HCT116 (cell line): ENCODE data around the gene TARS1. TPM values are rescaled to one million over a fixed set of nuclear protein-coding genes. Genes with fewer than 3 reads are reported as not detected.

Experiments
- ATAC-seq: fragments of 200-7000 bp; cut with Tn5 transposase; 2 replicates; pipeline ENCODE4 v1.9.1; 2020; ENCODE audit warnings: mild to moderate bottlenecking, moderate library complexity
- BruUV-seq: library from RNA; stranded (reverse); fragments of 400-500 nt; replicated peaks from 2 replicates; lab custom pipeline; 2021; lab: Mats Ljungman, UMichigan
- CTCF ChIA-PET: fragments of 300-600 bp; sonication (Branson Sonifier 250); formaldehyde crosslinking; loops from one replicate; lab custom pipeline; 2021; ENCODE audit warnings: antibody characterized with exemption; lab: Charles Lee
- POLR2A ChIA-PET: fragments of 300-600, 350-600 bp; sonication (Branson Sonifier 250); formaldehyde crosslinking; loops from one replicate; lab custom pipeline; 2021; ENCODE audit warnings: antibody characterized with exemption; lab: Charles Lee
- RAD21 ChIA-PET, 2 experiments: fragments of 300-600 bp; sonication (Branson Sonifier 250); formaldehyde crosslinking; loops; one replicate each; lab custom pipeline; 2023; ENCODE audit warnings: low total read pairs in 2 of 2; ENCODE audit not compliant: uncharacterized antibody in 2 of 2, unreplicated experiment in 2 of 2, low non-redundant PET in 1 of 2; lab: Charles Lee
- DNase-seq: peaks from one replicate; pipeline ENCODE4 v3.0.0-alpha.2; 2010; ENCODE audit warnings: low read depth, low spot score
- H2AFZ ChIP-seq: fragments of 200-600 bp; shearing (Covaris generic), sonication (generic); 2 replicates; pipeline ENCODE4 v1.6.1; 2017; ENCODE audit warnings: low read depth, mixed run types, mixed read lengths, antibody characterized with exemption, low read length; ENCODE audit not compliant: poor library complexity, severe bottlenecking
- H3K27ac ChIP-seq: 2 replicates; pipeline ENCODE4 v1.5.1; 2012; ENCODE audit warnings: low read depth, low read length
- H3K27me3 ChIP-seq: fragments of 200-600 bp; sonication (generic); 2 replicates; pipeline ENCODE4 v1.6.1; 2016; ENCODE audit warnings: mixed run types, low read length, mixed read lengths; ENCODE audit not compliant: insufficient read depth
- H3K36me3 ChIP-seq, 2 experiments: fragments of 200-500 bp in 1 of 2; fragments of 200-600 bp in 1 of 2; sonication (Bioruptor generic) in 1 of 2; sonication (generic) in 1 of 2; 2 replicates each; pipeline versions ENCODE4 v1.5.1 to v1.6.1; 2014 to 2016; ENCODE audit warnings: low read length in 2 of 2, inconsistent platforms in 1 of 2, mixed read lengths in 1 of 2, mixed run types in 1 of 2; ENCODE audit not compliant: insufficient read depth in 2 of 2, control insufficient read depth in 1 of 2
- H3K4me1 ChIP-seq, 2 experiments: fragments of 200-600 bp in 1 of 2; sonication (generic) in 1 of 2; 2 replicates each; pipeline versions ENCODE4 v1.5.1 to v1.6.1; 2012 to 2017; ENCODE audit warnings: low read length in 2 of 2, inconsistent platforms in 1 of 2, mild to moderate bottlenecking in 1 of 2, mixed read lengths in 1 of 2, mixed run types in 1 of 2, moderate library complexity in 1 of 2; ENCODE audit not compliant: insufficient read depth in 2 of 2, control insufficient read depth in 1 of 2
- H3K4me2 ChIP-seq: fragments of 200-600 bp; sonication (generic); 2 replicates; pipeline ENCODE4 v1.6.1; 2017; ENCODE audit warnings: mixed run types, low read length, mixed read lengths
- H3K4me3 ChIP-seq, 2 experiments: fragments of 200-600 bp in 1 of 2; sonication (generic) in 1 of 2; replicated peaks in 1 of 2; 2 replicates each; pipeline ENCODE4 v1.5.1; 2011 to 2016; ENCODE audit warnings: low read length in 2 of 2, control low read depth in 1 of 2, low read depth in 1 of 2, mild to moderate bottlenecking in 1 of 2, mixed read lengths in 1 of 2, mixed run types in 1 of 2
- H3K79me2 ChIP-seq: fragments of 200-600 bp; sonication (generic); 2 replicates; pipeline ENCODE4 v1.6.1; 2017; ENCODE audit warnings: mild to moderate bottlenecking, mixed run types, low read length, moderate library complexity, mixed read lengths; ENCODE audit not compliant: insufficient read depth
- H3K9ac ChIP-seq: fragments of 200-600 bp; sonication (generic); 2 replicates; pipeline ENCODE4 v1.6.1; 2016; ENCODE audit warnings: low read length, mixed read lengths
- H3K9me2 ChIP-seq: fragments of 200-600 bp; sonication (generic), shearing (Covaris generic); 2 replicates; pipeline ENCODE4 v1.6.1; 2017; ENCODE audit warnings: mixed run types, mild to moderate bottlenecking, moderate library complexity; ENCODE audit not compliant: insufficient read depth
- H3K9me3 ChIP-seq, 2 experiments: fragments of 200-500 bp in 1 of 2; fragments of 200-600 bp in 1 of 2; sonication (Bioruptor generic) in 1 of 2; sonication (generic) in 1 of 2; 2 replicates each; pipeline ENCODE4 v1.6.1; 2014 to 2017; ENCODE audit warnings: low read length in 2 of 2, mixed read lengths in 2 of 2, inconsistent platforms in 1 of 2, low read depth in 1 of 2, mild to moderate bottlenecking in 1 of 2, mixed run types in 1 of 2, moderate library complexity in 1 of 2; ENCODE audit not compliant: control insufficient read depth in 1 of 2, insufficient read depth in 1 of 2
- H4K20me1 ChIP-seq: fragments of 200-600 bp; sonication (generic), shearing (Covaris generic); 2 replicates; pipeline ENCODE4 v1.6.1; 2017; ENCODE audit warnings: mixed run types, mild to moderate bottlenecking, moderate library complexity; ENCODE audit not compliant: insufficient read depth
- CBX3 ChIP-seq: IDR thresholded peaks from 2 replicates; pipeline ENCODE4 v1.6.1; 2012; ENCODE audit warnings: low read depth
- CEBPB ChIP-seq: IDR thresholded peaks from 2 replicates; pipeline ENCODE4 v1.6.1; 2012; ENCODE audit warnings: low read depth
- EGR1 ChIP-seq: IDR thresholded peaks from 2 replicates; pipeline ENCODE4 v1.6.1; 2012; ENCODE audit warnings: low read depth
- ELF1 ChIP-seq: IDR thresholded peaks from 2 replicates; pipeline ENCODE4 v1.6.1; 2012; ENCODE audit warnings: low read depth, borderline replicate concordance
- EZH2phosphoT487 ChIP-seq: fragments of 200-600 bp; IDR thresholded peaks from 2 replicates; pipeline ENCODE4 v1.6.1; 2018; ENCODE audit warnings: antibody characterized with exemption, borderline replicate concordance
- FOSL1 ChIP-seq: IDR thresholded peaks from 2 replicates; pipeline ENCODE4 v1.6.1; 2012; ENCODE audit warnings: low read depth
- MAX ChIP-seq: IDR thresholded peaks from 2 replicates; pipeline ENCODE4 v1.6.1; 2012
- POLR2A ChIP-seq: IDR thresholded peaks from 2 replicates; pipeline ENCODE4 v1.7.0; 2011; ENCODE audit warnings: borderline replicate concordance; ENCODE audit not compliant: insufficient read depth, insufficient read length; ENCODE audit errors: extremely low read depth
- POLR2AphosphoS5 ChIP-seq: IDR thresholded peaks from 2 replicates; pipeline ENCODE4 v1.6.1; 2011; ENCODE audit warnings: mild to moderate bottlenecking, low read depth, low read length, moderate library complexity
- RAD21 ChIP-seq: IDR thresholded peaks from 2 replicates; pipeline ENCODE4 v1.6.1; 2012; ENCODE audit warnings: low read depth, mild to moderate bottlenecking
- REST ChIP-seq: IDR thresholded peaks from 2 replicates; pipeline ENCODE4 v1.6.1; 2012; ENCODE audit warnings: low read depth
- SIN3A ChIP-seq: IDR thresholded peaks from 2 replicates; pipeline ENCODE4 v1.6.1; 2012; ENCODE audit warnings: low read depth
- SRF ChIP-seq: IDR thresholded peaks from 2 replicates; pipeline ENCODE4 v1.6.1; 2012; ENCODE audit warnings: low read depth
- TCF7L2 ChIP-seq: IDR thresholded peaks from 2 replicates; pipeline ENCODE4 v1.7.0; 2011; ENCODE audit warnings: borderline replicate concordance, inconsistent platforms; ENCODE audit not compliant: insufficient read depth, insufficient read length; ENCODE audit errors: extremely low read depth
- YY1 ChIP-seq: IDR thresholded peaks from 2 replicates; pipeline ENCODE4 v1.6.1; 2011; ENCODE audit warnings: low read length, low read depth, moderate library complexity, mild to moderate bottlenecking; ENCODE audit not compliant: insufficient replicate concordance; ENCODE audit errors: extremely low read depth
- ZFX ChIP-seq: fragments of 450-650 bp; IDR thresholded peaks from 2 replicates; pipeline ENCODE4 v1.6.1; 2017
- ZNF274 ChIP-seq: fragments of 200-500 bp; sonication (Bioruptor generic); IDR thresholded peaks from 2 replicates; pipeline ENCODE4 v1.6.1; 2014; ENCODE audit warnings: mild to moderate bottlenecking, low read depth, low read length, inconsistent platforms
- intact Hi-C: fragments of 100-400 bp; cut with micrococcal nuclease; formaldehyde crosslinking; loops from 2 replicates; pipeline ENCODE4 v1.10.0; 2022
- total RNA-seq: library from RNA; stranded (reverse); gene quantifications from one replicate; pipeline ENCODE4 v1.2.1, GENCODE V29; 2021; ENCODE audit not compliant: unreplicated experiment
- TF ChIP-seq, protein P1 (sequence below): IDR thresholded peaks from 2 replicates; pipeline ENCODE4 v1.6.1; 2012
- TF ChIP-seq, protein P2 (sequence below), 3 experiments: fragments of 200-600 bp in 1 of 3; sonication (generic) in 1 of 3; IDR thresholded peaks in 2 of 3; conservative IDR thresholded peaks in 1 of 3; 2 replicates each; pipeline ENCODE4 v1.5.1; 2012 to 2017; ENCODE audit warnings: low read depth in 2 of 3, low read length in 2 of 3, antibody characterized with exemption in 1 of 3, borderline replicate concordance in 1 of 3, control low read depth in 1 of 3, mild to moderate bottlenecking in 1 of 3, mixed read lengths in 1 of 3, mixed run types in 1 of 3, moderate library complexity in 1 of 3; ENCODE audit not compliant: insufficient read depth in 1 of 3
- TF ChIP-seq, protein P3 (sequence below): IDR thresholded peaks from 2 replicates; pipeline ENCODE4 v1.6.1; 2011; ENCODE audit warnings: mild to moderate bottlenecking, low read length, moderate library complexity; ENCODE audit not compliant: insufficient replicate concordance; ENCODE audit errors: extremely low read depth

Gene TARS1
- total RNA-seq, 1 experiment from 2014 or later = 291 TPM

- Histone ChIP-seq H3K4me2 (no peak overlapping the region), H3K27ac (no peak overlapping the region), H4K20me1 (no peaks in the 10 kb centered on the region), H3K79me2 (no peaks in the 10 kb centered on the region), H3K4me1 (no peaks in the 10 kb centered on the region), H3K9me3 (no peaks in the 10 kb centered on the region), H3K9ac (no peak overlapping the region), H3K9me2 (no peaks in the 10 kb centered on the region), H3K27me3 (no peaks in the 10 kb centered on the region), H3K36me3 (no peaks in the 10 kb centered on the region), H3K4me3 (no peak overlapping the region)
- no peak for ATAC-seq
- POLR2A ChIA-PET = no interaction called here
- intact Hi-C loops = loop anchor here (5.0 to 10.0 kb wide), 3 partner anchors 239 to 936 kb away; no protein-coding TSS in a partner anchor
- CTCF ChIA-PET = interaction anchor here (0.7 kb wide), 1 partner anchor 1188 kb away, joined by 3 read pairs; no protein-coding TSS in a partner anchor
- TF ChIP-seq ZNF274 (no peak), RAD21 (no peak), CEBPB (no peak), ELF1 (no peak), EZH2phosphoT487 (no peak), YY1 (no peak), MAX (no peak), SIN3A (no peak), TCF7L2 (no peak), ZFX (no peak), CBX3 (no peak), POLR2AphosphoS5 (no peak), REST (no peak), EGR1 (no peak), POLR2A (no peak), SRF (no peak), FOSL1 (no peak)
- TF ChIP-seq, protein P1, sequence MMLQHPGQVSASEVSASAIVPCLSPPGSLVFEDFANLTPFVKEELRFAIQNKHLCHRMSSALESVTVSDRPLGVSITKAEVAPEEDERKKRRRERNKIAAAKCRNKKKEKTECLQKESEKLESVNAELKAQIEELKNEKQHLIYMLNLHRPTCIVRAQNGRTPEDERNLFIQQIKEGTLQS = no peak
- TF ChIP-seq, protein P2, sequence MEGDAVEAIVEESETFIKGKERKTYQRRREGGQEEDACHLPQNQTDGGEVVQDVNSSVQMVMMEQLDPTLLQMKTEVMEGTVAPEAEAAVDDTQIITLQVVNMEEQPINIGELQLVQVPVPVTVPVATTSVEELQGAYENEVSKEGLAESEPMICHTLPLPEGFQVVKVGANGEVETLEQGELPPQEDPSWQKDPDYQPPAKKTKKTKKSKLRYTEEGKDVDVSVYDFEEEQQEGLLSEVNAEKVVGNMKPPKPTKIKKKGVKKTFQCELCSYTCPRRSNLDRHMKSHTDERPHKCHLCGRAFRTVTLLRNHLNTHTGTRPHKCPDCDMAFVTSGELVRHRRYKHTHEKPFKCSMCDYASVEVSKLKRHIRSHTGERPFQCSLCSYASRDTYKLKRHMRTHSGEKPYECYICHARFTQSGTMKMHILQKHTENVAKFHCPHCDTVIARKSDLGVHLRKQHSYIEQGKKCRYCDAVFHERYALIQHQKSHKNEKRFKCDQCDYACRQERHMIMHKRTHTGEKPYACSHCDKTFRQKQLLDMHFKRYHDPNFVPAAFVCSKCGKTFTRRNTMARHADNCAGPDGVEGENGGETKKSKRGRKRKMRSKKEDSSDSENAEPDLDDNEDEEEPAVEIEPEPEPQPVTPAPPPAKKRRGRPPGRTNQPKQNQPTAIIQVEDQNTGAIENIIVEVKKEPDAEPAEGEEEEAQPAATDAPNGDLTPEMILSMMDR (IDR thresholded peaks at IDR 0.05 in 2 of 3, conservative IDR thresholded peaks at IDR 0.05 in 1 of 3; ENCODE audit: borderline replicate concordance in 1 of 3, insufficient read depth in 1 of 3, low read depth in 2 of 3, low read length in 2 of 3) = no peak
- TF ChIP-seq, protein P3, sequence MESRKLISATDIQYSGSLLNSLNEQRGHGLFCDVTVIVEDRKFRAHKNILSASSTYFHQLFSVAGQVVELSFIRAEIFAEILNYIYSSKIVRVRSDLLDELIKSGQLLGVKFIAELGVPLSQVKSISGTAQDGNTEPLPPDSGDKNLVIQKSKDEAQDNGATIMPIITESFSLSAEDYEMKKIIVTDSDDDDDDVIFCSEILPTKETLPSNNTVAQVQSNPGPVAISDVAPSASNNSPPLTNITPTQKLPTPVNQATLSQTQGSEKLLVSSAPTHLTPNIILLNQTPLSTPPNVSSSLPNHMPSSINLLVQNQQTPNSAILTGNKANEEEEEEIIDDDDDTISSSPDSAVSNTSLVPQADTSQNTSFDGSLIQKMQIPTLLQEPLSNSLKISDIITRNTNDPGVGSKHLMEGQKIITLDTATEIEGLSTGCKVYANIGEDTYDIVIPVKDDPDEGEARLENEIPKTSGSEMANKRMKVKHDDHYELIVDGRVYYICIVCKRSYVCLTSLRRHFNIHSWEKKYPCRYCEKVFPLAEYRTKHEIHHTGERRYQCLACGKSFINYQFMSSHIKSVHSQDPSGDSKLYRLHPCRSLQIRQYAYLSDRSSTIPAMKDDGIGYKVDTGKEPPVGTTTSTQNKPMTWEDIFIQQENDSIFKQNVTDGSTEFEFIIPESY = no peak
- TF ChIP-seq, all 23 proteins: peak for 0
- DNase-seq = no peak
- RAD21 ChIA-PET = no interaction called here
- BruUV-seq = no TSS peak
- H2AFZ ChIP-seq = no peak overlapping the region
These were observed 19.8 kb upstream of the TARS1 start for GRCh38 chr5:33420946-33421345.
